Neural cell (in vitro differentiated cells): ENCODE results near the gene FEM1B. TPM values are rescaled to one million over a fixed set of nuclear protein-coding genes. Genes with fewer than 3 reads are reported as not detected.

Source experiments
- H2AFZ ChIP-seq: fragments of 200-600, 300-800 bp; sonication (generic), shearing (Covaris generic); 2 replicates; pipeline ENCODE4 v1.6.0; 2014; ENCODE audit warnings: low read depth, mild to moderate bottlenecking, antibody characterized with exemption, low read length, moderate library complexity
- H3F3A ChIP-seq: fragments of 200-600 bp; shearing (Covaris generic); 2 replicates; pipeline ENCODE4 v1.6.1; 2016; ENCODE audit warnings: mild to moderate bottlenecking, moderate library complexity, mixed read lengths, antibody characterized with exemption, low read length; ENCODE audit not compliant: insufficient read depth, poor library complexity, severe bottlenecking
- H3K27ac ChIP-seq: fragments of 200-600, 300-800 bp; sonication (generic), shearing (Covaris generic); 2 replicates; pipeline ENCODE4 v1.5.1; 2014; ENCODE audit warnings: mild to moderate bottlenecking, low read length, moderate library complexity
- H3K27me3 ChIP-seq: fragments of 300-800, 200-600 bp; sonication (generic), shearing (Covaris generic); 2 replicates; pipeline ENCODE4 v1.6.0; 2014; ENCODE audit warnings: mild to moderate bottlenecking, low read depth, low read length, moderate library complexity; ENCODE audit not compliant: insufficient read depth
- H3K36me3 ChIP-seq: fragments of 300-800, 200-600 bp; sonication (generic), shearing (Covaris generic); 2 replicates; pipeline ENCODE4 v1.5.1; 2014; ENCODE audit warnings: mild to moderate bottlenecking, antibody characterized with exemption, low read length, moderate library complexity; ENCODE audit not compliant: insufficient read depth
- H3K4me2 ChIP-seq: fragments of 300-800, 200-600 bp; sonication (generic), shearing (Covaris generic); 2 replicates; pipeline ENCODE4 v1.6.0; 2014; ENCODE audit warnings: mild to moderate bottlenecking, low read length
- H3K4me3 ChIP-seq: fragments of 300-800, 200-600 bp; sonication (generic), shearing (Covaris generic); 2 replicates; pipeline ENCODE4 v1.5.1; 2014; ENCODE audit warnings: mild to moderate bottlenecking, low read length, moderate library complexity
- H3K79me2 ChIP-seq: fragments of 200-600 bp; shearing (Covaris generic); replicated peaks from 2 replicates; pipeline ENCODE4 v1.6.0; 2014; ENCODE audit warnings: mild to moderate bottlenecking, low read length, moderate library complexity; ENCODE audit not compliant: insufficient read depth
- H3K9ac ChIP-seq: fragments of 300-800, 200-600 bp; sonication (generic), shearing (Covaris generic); 2 replicates; pipeline ENCODE4 v1.6.1; 2016; ENCODE audit warnings: mild to moderate bottlenecking, low read length, mixed read lengths
- H3K9me2 ChIP-seq: fragments of 200-600 bp; shearing (Covaris generic); 2 replicates; pipeline ENCODE4 v1.6.1; 2016; ENCODE audit warnings: mild to moderate bottlenecking, low read length, mixed read lengths; ENCODE audit not compliant: insufficient read depth
- H3K9me3 ChIP-seq: fragments of 200-600, 300-800 bp; sonication (generic), shearing (Covaris generic); 2 replicates; pipeline ENCODE4 v1.6.1; 2016; ENCODE audit warnings: mild to moderate bottlenecking, mixed run types, low read length, moderate library complexity, mixed read lengths
- H4K20me1 ChIP-seq: fragments of 200-600 bp; shearing (Covaris generic); 2 replicates; pipeline ENCODE4 v1.6.1; 2016; ENCODE audit warnings: mild to moderate bottlenecking, mixed run types; ENCODE audit not compliant: insufficient read depth
- CTCF ChIP-seq: fragments of 450-650 bp; IDR thresholded peaks from 2 replicates; pipeline ENCODE4 v1.5.1; 2014; ENCODE audit warnings: antibody characterized with exemption, mild to moderate bottlenecking, moderate library complexity; ENCODE audit not compliant: poor library complexity, severe bottlenecking
- EP300 ChIP-seq: fragments of 450-650 bp; conservative IDR thresholded peaks from 2 replicates; pipeline ENCODE4 v1.6.1; 2014; ENCODE audit warnings: antibody characterized with exemption, mild to moderate bottlenecking, moderate library complexity; ENCODE audit not compliant: poor library complexity, severe bottlenecking
- EZH2 ChIP-seq: fragments of 200-600, 300-800 bp; shearing (Covaris generic), sonication (generic); IDR thresholded peaks from 2 replicates; pipeline ENCODE4 v1.6.1; 2014; ENCODE audit warnings: antibody characterized with exemption, low read length, borderline replicate concordance, mild to moderate bottlenecking; ENCODE audit not compliant: insufficient read depth, poor library complexity, severe bottlenecking
- MXI1 ChIP-seq: fragments of 450-650 bp; conservative IDR thresholded peaks from 2 replicates; pipeline ENCODE4 v1.6.1; 2014; ENCODE audit warnings: antibody characterized with exemption, mild to moderate bottlenecking; ENCODE audit not compliant: poor library complexity, severe bottlenecking
- POLR2AphosphoS5 ChIP-seq: IDR thresholded peaks from 2 replicates; pipeline ENCODE4 v1.6.1; 2012
- RAD21 ChIP-seq: fragments of 450-650 bp; conservative IDR thresholded peaks from 2 replicates; pipeline ENCODE4 v1.6.1; 2014; ENCODE audit warnings: antibody characterized with exemption, mild to moderate bottlenecking, moderate library complexity
- REST ChIP-seq: IDR thresholded peaks from 2 replicates; pipeline ENCODE4 v1.6.1; 2012; ENCODE audit warnings: borderline replicate concordance
- SMC3 ChIP-seq: fragments of 450-650 bp; conservative IDR thresholded peaks from 2 replicates; pipeline ENCODE4 v1.6.1; 2014; ENCODE audit warnings: antibody characterized with exemption, mild to moderate bottlenecking, moderate library complexity; ENCODE audit not compliant: poor library complexity
- TAF1 ChIP-seq: IDR thresholded peaks from 2 replicates; pipeline ENCODE4 v1.6.1; 2012; ENCODE audit warnings: low read depth
- polyA plus RNA-seq: library from polyadenylated mRNA; depleted of rRNA; stranded (reverse); fragments of >200 nt; gene quantifications from 2 replicates; pipeline ENCODE4 v1.2.3, GENCODE V29; 2014

FEM1B gene
- polyA plus RNA-seq, 1 donor from 2014 or later, result 58.0 TPM

GRCh38 chr15:68316061-68316804, 38.7 kb downstream of the FEM1B start:
- no peak overlapping the region for H2AFZ ChIP-seq
- H3K4me2 ChIP-seq, result no peak overlapping the region
- H3K27ac ChIP-seq, result no peak overlapping the region
- H3K9me2 ChIP-seq, result no peaks in the 10 kb centered on the region
- no peak overlapping the region for H3K9ac ChIP-seq
- no peaks in the 10 kb centered on the region for H3K36me3 ChIP-seq
- H4K20me1 ChIP-seq, result no peaks in the 10 kb centered on the region
- no peak for TF ChIP-seq POLR2AphosphoS5
- no peak for TF ChIP-seq TAF1
- no peak for TF ChIP-seq CTCF
- no peak for TF ChIP-seq EZH2
- no peak for TF ChIP-seq EP300
- TF ChIP-seq REST, result no peak
- TF ChIP-seq MXI1, result no peak
- no peak for TF ChIP-seq RAD21
- TF ChIP-seq SMC3, result no peak
- no peaks in the 10 kb centered on the region for H3K9me3 ChIP-seq
- no peak overlapping the region for H3K4me3 ChIP-seq
- no peaks in the 10 kb centered on the region for H3F3A ChIP-seq
- H3K79me2 ChIP-seq, result no peaks in the 10 kb centered on the region
- H3K27me3 ChIP-seq, result no peaks in the 10 kb centered on the region

- Histone ChIP-seq H4K20me1 (no peaks in the 10 kb centered on the region), H3K9ac (no peak overlapping the region), H3K79me2 (no peaks in the 10 kb centered on the region), H3F3A (no peaks in the 10 kb centered on the region), H3K36me3 (no peaks in the 10 kb centered on the region), H2AFZ (no peak overlapping the region), H3K27me3 (no peaks in the 10 kb centered on the region), H3K27ac (no peak overlapping the region), H3K4me3 (no peak overlapping the region), H3K4me2 (no peak overlapping the region), H3K9me3 (no peaks in the 10 kb centered on the region), H3K9me2 (no peaks in the 10 kb centered on the region)
- TF ChIP-seq MXI1 (no peak), POLR2AphosphoS5 (no peak)
Observed at GRCh38 chr15:68317281-68318007, 39.9 kb downstream of the FEM1B start.
